Suppressor macrophage treated with lipopolysaccharide for 1 hour (primary cell): ENCODE measurements around the gene NHERF1.

Experiments
- DNase-seq, 3 donors: peaks; one replicate each; pipeline ENCODE4 v3.0.0-alpha.2; 2020 to 2022

The NHERF1 gene

GRCh38 chr17:74786431-74787055 lies 38.1 kb downstream of the NHERF1 start:
- DNase-seq, result peak; percentile 81 to 89 (median 86)

- peak; percentile 81 to 92 (median 89) for DNase-seq
Measured at GRCh38 chr17:74790161-74791058, 42.0 kb downstream of the NHERF1 start.

DNA sequence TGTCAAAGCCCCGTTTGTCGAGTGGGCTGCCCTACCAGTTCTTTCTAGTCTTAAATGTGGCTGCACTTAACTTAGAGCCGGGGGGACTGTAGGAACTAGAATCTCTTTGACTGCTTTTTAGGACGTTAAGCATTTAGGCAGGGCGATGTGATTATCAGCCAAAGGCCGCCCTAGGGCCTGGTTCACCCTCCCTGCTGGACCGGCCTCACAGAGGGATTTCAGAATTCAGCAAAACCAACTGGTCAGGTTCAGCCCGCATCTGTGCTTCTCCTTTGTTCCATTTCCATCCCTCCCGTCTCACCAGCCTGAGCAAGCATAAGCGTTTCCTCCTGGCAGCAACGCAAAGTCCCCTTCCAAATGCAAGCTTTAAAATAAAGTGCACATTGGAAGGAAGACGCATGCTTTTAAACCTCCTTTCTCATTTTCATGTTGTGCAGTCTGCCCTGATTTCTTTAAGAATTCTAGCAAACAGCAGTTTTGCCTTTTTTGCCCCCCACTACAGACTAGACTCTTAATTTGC lies 44.2 kb downstream of the NHERF1 start:
- no peak for DNase-seq

DNA sequence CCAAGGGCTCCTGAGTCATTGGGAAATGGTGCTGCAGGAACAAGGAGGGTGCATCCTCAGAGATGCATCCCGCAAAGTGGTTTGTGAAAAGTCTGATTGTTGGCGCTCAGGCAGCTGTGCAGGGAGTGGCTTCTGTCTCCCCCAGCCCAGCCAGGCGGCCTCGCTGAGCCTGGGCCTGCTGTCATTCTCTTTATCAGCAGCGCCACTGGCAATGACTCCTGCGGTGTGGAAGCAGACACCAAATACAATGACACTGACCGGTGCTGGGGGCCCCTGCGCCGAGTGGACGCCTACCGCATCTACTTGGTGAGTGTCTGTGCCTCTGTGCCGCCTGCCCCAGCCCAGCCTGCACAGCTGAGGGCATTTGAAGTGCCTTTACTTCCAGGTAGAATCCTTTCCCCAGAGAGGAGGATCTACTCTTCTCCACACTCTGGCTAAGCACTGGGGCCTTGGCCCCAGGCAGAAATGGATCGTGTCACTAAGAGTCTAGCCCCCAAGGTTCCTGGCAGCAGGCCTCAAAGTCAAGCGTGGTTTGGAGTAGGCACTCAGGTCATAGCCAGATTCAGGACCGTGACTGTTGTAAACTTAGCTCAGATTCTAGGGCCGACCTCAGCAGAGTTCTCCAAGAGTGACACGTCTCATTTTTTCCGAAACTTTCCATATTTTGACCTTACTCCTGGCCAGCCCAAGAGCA lies 47.0 kb downstream of the NHERF1 start:
- no peak for DNase-seq

- DNase-seq, result no peak
Measured at GRCh38 chr17:74796211-74796610, 47.8 kb downstream of the NHERF1 start.

GRCh38 chr17:74796866-74797265 lies 48.4 kb downstream of the NHERF1 start:
- DNase-seq, result no peak

- DNase-seq, result no peak
Measured at GRCh38 chr17:74797824-74798223, 49.4 kb downstream of the NHERF1 start.

- DNase-seq, result no peak
Measured at GRCh38 chr17:74798239-74798707, 49.8 kb downstream of the NHERF1 start.

- DNase-seq, result no peak
Measured at GRCh38 chr17:74799097-74799496, 50.7 kb downstream of the NHERF1 start.

GRCh38 chr17:74800531-74800930 lies 52.1 kb downstream of the NHERF1 start:
- no peak for DNase-seq

DNA sequence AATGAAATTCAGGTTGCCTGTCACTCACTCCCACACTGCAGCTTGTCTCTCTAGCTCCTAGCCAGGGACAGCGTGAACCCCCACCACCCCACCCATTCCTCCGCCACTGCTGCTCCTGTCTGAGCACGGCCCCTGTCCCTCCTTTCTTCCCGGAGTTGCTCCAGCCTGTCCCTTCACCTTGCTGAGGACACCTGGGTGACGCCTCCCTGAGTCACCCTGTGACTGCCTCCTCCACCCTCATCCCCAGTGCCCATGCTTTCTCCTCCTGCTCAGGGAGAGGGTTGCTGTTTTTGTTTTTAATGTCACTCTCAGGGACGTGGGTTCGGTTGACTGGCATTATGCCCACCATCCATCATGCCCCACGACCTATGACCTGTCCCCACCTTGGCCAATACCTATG lies 53.5 kb downstream of the NHERF1 start:
- no peak for DNase-seq

DNA sequence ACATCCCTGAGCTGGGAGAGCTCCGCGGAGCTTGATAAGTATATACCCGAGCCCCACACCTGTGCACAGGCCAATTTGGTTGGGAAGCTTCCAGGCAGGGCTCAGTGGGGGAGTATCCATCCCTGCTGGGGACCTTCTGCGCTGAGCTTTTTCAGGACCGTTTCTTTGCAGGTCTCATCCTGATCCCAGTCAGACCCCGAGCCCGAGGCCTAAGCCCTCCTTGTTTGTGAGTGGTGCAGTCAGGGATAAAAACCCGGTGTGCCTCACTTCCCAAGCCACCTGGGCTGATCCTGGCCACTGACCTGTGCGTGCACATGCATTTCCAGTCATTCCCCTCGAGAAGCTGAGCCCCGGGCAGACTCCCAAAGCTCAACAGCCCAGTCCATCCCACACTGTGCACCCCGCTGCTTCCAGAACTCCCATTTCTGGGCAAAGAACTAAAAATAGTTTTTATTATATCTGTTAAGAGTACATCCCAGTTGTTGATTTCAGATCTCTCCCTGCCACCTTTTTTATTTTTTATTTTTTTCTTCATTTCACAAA lies 55.0 kb downstream of the NHERF1 start:
- no peak for DNase-seq

DNA sequence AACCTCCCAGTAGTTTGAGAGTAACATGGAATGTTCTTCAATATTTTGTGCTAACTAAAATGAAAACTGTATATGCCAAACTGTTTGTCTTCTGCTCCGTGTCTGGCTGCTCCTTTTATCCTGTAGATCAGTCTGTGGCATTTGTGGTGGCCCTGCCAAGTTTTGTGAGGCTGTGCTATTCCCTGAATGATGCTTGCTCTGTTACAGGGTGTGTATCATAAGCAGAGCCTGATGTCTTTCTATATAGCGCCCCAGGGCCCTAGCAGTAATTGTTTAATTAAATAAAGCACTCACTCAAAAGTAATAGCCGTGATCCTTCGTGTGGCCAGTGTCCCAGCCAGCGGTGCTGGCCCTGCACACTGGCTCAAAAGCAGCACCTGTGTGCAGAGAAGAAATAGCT lies 55.5 kb downstream of the NHERF1 start:
- DNase-seq, result no peak

DNA sequence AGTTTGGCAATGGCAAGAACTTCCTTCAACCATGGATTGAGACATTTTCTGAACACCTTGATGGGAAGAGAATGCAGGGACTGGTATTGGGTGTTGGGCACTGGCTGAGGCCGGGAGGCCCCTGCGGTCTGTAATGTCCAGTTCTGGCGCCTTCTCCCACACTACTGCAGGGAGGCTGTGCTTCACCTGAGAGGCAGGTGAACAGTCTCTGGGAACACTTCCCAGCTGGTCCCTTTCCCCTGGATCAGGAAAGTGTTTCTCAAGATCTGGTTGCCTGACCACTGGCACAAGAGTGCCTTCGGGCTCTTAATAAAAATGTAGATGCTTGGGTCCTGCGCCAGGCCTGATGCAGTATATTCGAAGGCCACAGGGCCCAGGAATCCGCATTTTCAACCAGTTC lies 56.3 kb downstream of the NHERF1 start:
- DNase-seq, result no peak

DNA sequence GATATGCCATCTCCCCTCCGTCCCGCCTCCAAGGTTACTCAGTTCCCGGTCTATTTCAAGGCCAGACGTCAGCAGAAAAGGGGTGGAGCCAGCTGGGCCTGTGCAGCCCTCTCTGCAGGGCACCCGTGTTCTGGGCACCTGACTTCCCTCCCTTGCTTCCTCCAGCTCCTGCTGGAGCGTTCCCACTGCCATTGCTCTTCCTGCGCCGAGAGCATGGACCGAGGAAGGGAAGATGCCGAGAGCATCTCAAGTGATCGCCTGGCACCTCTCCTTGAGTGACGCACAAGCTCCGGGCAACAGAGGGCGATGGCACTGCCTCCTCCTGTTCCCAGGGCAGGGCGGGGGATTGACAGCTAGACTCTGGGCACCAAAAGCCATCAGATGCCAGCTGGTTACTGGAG lies 57.2 kb downstream of the NHERF1 start:
- DNase-seq, result no peak

GRCh38 chr17:74806334-74806733 lies 57.9 kb downstream of the NHERF1 start:
- DNase-seq, result no peak

DNA sequence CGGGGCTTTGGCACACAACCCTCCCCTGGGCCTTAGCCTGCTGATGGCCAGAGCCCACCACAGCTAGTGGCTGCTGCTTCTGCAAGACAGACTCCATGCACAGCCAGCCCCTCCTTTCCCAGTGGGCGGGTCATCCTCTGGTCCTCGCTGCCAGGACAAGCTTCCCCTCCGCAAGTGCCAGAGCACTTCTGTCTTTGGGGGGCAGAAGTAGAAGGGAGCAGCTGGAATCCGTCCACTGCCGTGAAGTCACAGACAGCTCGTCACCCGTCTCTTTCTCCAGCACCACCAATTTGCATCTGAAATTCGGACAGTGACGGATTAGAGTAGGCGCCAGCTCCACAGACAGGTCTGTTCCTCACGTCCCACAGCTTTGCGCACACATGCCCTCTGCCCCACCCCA lies 59.0 kb downstream of the NHERF1 start:
- DNase-seq, result peak in 1 of 3 donors; percentile 20

DNA sequence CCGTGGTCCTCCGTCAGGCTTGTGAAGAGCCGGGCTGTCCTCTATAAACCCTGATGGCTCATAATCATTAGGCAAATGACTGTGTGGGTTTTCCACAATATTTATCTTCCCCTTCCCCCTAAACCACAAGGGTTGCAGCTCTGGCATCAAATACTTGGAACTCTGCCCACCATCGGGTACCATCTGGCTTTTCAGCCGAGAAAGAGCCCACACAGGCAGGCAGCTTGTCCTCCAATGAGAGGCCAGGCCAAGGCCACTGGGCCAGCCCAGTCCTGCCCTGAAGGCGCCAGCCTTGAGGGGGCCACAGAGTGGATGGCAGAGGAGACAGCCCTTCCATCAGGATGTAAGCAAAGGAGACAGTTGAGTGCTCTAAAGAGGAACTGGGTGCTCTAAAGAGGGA lies 59.5 kb downstream of the NHERF1 start:
- DNase-seq, result peak; percentile 38 to 50 (median 42)

- peak; percentile 46 to 57 (median 48) for DNase-seq
Measured at GRCh38 chr17:74808714-74809430, 60.4 kb downstream of the NHERF1 start.

DNA sequence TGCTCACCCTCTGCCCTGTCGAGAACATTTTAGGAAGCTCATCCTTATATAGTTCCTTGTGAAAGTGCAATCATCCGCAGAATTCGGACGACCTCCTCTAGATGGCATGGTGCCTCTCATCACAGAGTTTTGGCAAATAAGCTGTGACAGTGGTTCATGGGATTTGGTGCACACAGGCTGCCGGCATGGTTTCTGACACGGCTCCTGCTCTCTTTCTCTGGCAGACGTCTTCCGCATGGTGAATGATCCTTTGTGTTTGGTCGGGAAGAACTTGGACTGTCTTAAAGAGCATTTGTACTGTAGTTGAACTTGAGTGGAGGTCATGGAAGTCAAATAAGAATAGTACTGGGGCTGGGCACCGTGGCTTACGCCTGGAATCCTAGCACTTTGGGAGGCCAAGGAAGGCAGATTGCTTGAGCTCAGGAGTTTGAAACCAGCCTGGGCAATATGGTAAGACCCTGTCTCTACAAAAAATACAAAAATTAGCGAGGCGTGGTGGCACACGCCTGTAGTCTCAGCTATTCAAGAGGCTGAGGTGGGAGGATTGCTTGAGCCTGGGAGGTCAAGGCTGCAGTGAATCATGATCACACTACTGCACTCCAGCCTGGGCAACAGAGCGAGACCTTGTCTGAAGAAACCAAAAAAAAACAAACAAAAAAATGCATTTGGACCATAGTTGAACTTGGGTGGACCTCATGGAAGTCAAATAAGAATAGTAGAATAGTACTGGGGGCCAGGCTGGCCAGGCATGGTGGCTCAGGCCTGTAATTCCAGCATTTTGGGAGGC lies 62.5 kb downstream of the NHERF1 start:
- DNase-seq, result no peak
